Measurements from ENCODE around the gene TMC1. TPM values are rescaled to one million over a fixed set of nuclear protein-coding genes. Genes with fewer than 3 reads are reported as not detected.

The TMC1 gene
- total RNA-seq, 1 donor from 2014 or later = not detected

- Mint-ChIP-seq H3K4me3 (ENCODE audit: low read depth) (no peak overlapping the region), H3K36me3 (ENCODE audit: low read depth) (no peaks in the 10 kb centered on the region), H3K4me1 (ENCODE audit: low read depth) (peaks cover 19% of the 10 kb centered on the region), H3K27ac (no peak overlapping the region), H3K27me3 (ENCODE audit: low read depth) (no peaks in the 10 kb centered on the region), H3K9me3 (no peaks in the 10 kb centered on the region)
- no peak for DNase-seq (ENCODE audit: low spot score)
- intact Hi-C loops (cut with micrococcal nuclease) = no loop called here
Measured at GRCh38 chr9:72560086-72560485, 38.7 kb downstream of the TMC1 start.

DNA sequence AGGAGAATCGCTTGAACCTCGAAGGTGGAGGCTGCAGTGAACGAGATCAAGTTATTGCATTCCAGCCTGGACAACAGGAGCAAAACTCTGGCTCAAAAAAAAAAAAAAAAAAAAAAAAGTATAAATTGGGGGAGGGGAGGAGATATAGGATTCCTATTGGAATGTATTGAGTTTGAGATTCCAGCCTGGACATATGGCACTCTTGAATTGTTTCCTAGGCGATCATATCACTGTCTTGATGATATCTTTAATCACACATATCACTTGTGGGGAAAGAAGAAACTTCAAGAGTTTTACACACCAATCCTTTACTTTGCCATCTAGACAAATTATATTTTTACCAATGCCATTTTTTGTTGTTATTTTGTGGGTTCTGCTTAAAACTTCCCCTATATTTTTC lies 42.4 kb downstream of the TMC1 start:
- intact Hi-C loops (cut with micrococcal nuclease) = no loop called here
- Mint-ChIP-seq H3K27me3 (ENCODE audit: low read depth) (no peaks in the 10 kb centered on the region), H3K36me3 (ENCODE audit: low read depth) (no peaks in the 10 kb centered on the region), H3K4me1 (ENCODE audit: low read depth) (peaks cover 4% of the 10 kb centered on the region), H3K4me3 (ENCODE audit: low read depth) (no peak overlapping the region), H3K27ac (no peak overlapping the region), H3K9me3 (peaks cover 7% of the 10 kb centered on the region)
- no peak for DNase-seq (ENCODE audit: low spot score)

- H3K9me3 Mint-ChIP-seq = peaks cover 7% of the 10 kb centered on the region
- peaks cover 5% of the 10 kb centered on the region for H3K27me3 Mint-ChIP-seq (ENCODE audit: low read depth)
- peaks cover 4% of the 10 kb centered on the region for H3K4me1 Mint-ChIP-seq (ENCODE audit: low read depth)
- DNase-seq (ENCODE audit: low spot score) = no peak
- H3K36me3 Mint-ChIP-seq (ENCODE audit: low read depth) = no peaks in the 10 kb centered on the region
- no peak overlapping the region for H3K27ac Mint-ChIP-seq
- no peak overlapping the region for H3K4me3 Mint-ChIP-seq (ENCODE audit: low read depth)
- intact Hi-C loops (cut with micrococcal nuclease) = no loop called here
Measured at GRCh38 chr9:72564479-72565281, 43.3 kb downstream of the TMC1 start.

- no peaks in the 10 kb centered on the region for H3K36me3 Mint-ChIP-seq (ENCODE audit: low read depth)
- no peak for DNase-seq (ENCODE audit: low spot score)
- intact Hi-C loops (cut with micrococcal nuclease) = no loop called here
- H3K9me3 Mint-ChIP-seq = peaks cover 7% of the 10 kb centered on the region
- H3K27ac Mint-ChIP-seq = no peak overlapping the region
- H3K27me3 Mint-ChIP-seq (ENCODE audit: low read depth) = peaks cover 7% of the 10 kb centered on the region
- H3K4me1 Mint-ChIP-seq (ENCODE audit: low read depth) = peaks cover 4% of the 10 kb centered on the region
- H3K4me3 Mint-ChIP-seq (ENCODE audit: low read depth) = no peak overlapping the region
Measured at GRCh38 chr9:72565535-72565934, 44.1 kb downstream of the TMC1 start.

DNA sequence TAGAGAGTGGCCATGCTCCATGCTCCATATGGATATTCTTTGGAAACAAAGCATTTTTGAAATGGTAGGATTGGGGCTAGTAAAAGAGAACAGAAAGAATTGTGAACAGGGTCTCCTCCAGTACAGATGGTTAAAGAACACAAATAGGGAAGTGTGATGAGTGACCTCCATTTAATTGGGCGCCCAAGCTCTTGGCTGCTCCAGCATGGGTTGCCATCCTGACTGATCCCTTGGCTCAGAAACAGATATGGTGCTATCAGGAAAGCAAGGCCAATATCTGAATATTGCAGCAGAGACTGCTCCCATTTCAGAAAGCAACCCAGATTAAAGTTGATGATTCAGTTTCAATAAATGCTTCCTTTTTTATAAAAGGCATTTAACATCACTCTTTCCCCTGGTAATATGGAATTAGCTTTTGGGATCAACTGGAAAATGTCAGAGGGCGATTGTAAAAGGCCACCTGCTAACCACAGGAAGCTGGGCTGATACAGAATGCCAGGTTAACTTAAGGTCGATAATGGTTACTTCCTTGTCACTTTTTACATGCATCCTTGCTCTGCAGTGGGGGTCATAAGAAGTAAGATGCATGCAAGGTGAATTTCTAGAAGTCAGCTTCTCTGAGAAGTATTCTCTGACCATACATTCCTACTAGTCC lies 52.9 kb downstream of the TMC1 start:
- Mint-ChIP-seq H3K27me3 (ENCODE audit: low read depth) (peaks cover 8% of the 10 kb centered on the region), H3K9me3 (no peaks in the 10 kb centered on the region), H3K4me1 (ENCODE audit: low read depth) (peaks cover 13% of the 10 kb centered on the region), H3K36me3 (ENCODE audit: low read depth) (no peaks in the 10 kb centered on the region), H3K4me3 (ENCODE audit: low read depth) (no peak overlapping the region), H3K27ac (no peak overlapping the region)
- no peak for DNase-seq (ENCODE audit: low spot score)
- intact Hi-C loops (cut with micrococcal nuclease) = no loop called here

- intact Hi-C loops (cut with micrococcal nuclease) = no loop called here
- Mint-ChIP-seq H3K36me3 (ENCODE audit: low read depth) (no peaks in the 10 kb centered on the region), H3K27me3 (ENCODE audit: low read depth) (peaks cover 2% of the 10 kb centered on the region)
Measured at GRCh38 chr9:72575666-72576065, 54.3 kb downstream of the TMC1 start.

DNA sequence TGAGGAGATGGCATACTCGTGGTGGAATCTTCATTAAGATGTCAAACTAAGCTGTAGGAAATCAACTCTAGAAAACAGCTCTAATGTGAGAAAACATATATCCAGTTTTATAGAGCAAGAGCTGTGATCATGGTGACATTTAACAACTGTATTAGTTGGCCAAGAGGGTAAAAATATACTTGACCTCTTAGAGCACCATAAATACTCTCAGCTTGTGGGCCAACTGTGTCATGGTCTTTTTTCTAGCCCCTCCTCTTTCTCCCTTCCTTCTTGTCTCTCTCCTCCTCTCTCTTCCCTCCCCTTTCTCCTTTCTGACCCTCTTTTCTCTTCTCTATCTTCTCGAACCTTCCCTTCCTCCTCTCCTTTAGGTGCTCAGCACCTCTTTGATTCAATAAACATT lies 54.7 kb downstream of the TMC1 start:
- intact Hi-C loops (cut with micrococcal nuclease) = no loop called here
- no peaks in the 10 kb centered on the region for H3K36me3 Mint-ChIP-seq (ENCODE audit: low read depth)
- no peaks in the 10 kb centered on the region for H3K9me3 Mint-ChIP-seq
- peaks cover 2% of the 10 kb centered on the region for H3K27me3 Mint-ChIP-seq (ENCODE audit: low read depth)
- H3K27ac Mint-ChIP-seq = no peak overlapping the region
- DNase-seq (ENCODE audit: low spot score) = no peak
- no peak overlapping the region for H3K4me3 Mint-ChIP-seq (ENCODE audit: low read depth)
- peaks cover 22% of the 10 kb centered on the region for H3K4me1 Mint-ChIP-seq (ENCODE audit: low read depth)

More at GRCh38 chr9:72575666-72576065, 54.3 kb downstream of the TMC1 start:
- no peak overlapping the region for H3K4me3 Mint-ChIP-seq (ENCODE audit: low read depth)
- no peak overlapping the region for H3K27ac Mint-ChIP-seq
- no peak for DNase-seq (ENCODE audit: low spot score)
- H3K4me1 Mint-ChIP-seq (ENCODE audit: low read depth) = peaks cover 21% of the 10 kb centered on the region
- H3K9me3 Mint-ChIP-seq = no peaks in the 10 kb centered on the region

DNA sequence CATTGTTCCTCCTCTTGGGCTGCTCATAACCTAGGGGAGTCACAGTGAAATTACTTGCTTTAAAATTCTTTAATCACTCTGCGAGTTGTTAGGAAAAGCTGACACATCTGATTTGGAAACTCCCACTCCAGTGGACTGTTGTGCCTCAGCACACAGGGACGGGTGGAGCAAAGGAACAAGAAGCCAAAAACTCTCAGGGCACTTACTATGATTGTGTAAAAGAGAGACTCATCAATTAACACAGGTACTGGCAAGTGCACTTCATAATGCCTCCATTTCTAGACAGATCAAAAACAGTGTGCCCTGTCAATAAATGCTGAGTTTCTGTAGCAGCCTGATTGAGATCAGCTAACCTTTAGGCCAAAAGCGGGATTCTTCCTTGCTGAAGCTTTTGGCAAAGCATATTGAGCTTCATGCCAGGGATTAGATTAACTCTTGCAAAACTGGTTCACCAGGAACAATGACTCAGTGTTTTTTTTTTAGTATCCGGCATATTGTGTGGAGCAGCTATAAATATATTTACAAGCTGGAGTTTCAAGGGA lies 55.9 kb downstream of the TMC1 start:
- H3K4me3 Mint-ChIP-seq (ENCODE audit: low read depth) = no peak overlapping the region
- intact Hi-C loops (cut with micrococcal nuclease) = no loop called here
- no peak overlapping the region for H3K27ac Mint-ChIP-seq
- H3K27me3 Mint-ChIP-seq (ENCODE audit: low read depth) = peaks cover 2% of the 10 kb centered on the region
- peaks cover 31% of the 10 kb centered on the region for H3K4me1 Mint-ChIP-seq (ENCODE audit: low read depth)
- H3K9me3 Mint-ChIP-seq = no peaks in the 10 kb centered on the region
- DNase-seq (ENCODE audit: low spot score) = no peak
- no peaks in the 10 kb centered on the region for H3K36me3 Mint-ChIP-seq (ENCODE audit: low read depth)

DNA sequence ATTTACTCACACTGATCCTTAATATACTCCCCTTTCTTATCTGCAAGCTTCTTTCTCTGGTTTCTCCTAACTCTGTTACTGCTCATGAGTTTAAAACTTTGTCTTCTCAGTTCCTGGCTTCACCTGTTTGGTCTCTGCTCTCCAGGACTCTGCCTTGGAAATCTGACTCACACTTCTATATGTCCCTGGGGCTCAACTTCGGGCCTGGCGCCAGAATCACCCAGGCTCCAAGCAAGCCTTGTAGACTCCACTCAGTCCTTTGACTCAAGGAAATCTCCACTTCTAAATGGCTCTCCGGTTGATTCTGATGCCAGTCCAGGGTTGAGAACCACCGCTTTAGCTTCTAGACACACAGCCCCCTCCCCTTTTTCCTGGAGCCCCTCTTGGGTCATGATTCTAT lies 57.8 kb downstream of the TMC1 start:
- Mint-ChIP-seq H3K4me1 (ENCODE audit: low read depth) (peaks cover 43% of the 10 kb centered on the region), H3K27me3 (ENCODE audit: low read depth) (no peaks in the 10 kb centered on the region), H3K36me3 (ENCODE audit: low read depth) (no peaks in the 10 kb centered on the region), H3K27ac (no peak overlapping the region), H3K4me3 (ENCODE audit: low read depth) (no peak overlapping the region), H3K9me3 (no peaks in the 10 kb centered on the region)
- no peak for DNase-seq (ENCODE audit: low spot score)
- intact Hi-C loops (cut with micrococcal nuclease) = no loop called here

DNA sequence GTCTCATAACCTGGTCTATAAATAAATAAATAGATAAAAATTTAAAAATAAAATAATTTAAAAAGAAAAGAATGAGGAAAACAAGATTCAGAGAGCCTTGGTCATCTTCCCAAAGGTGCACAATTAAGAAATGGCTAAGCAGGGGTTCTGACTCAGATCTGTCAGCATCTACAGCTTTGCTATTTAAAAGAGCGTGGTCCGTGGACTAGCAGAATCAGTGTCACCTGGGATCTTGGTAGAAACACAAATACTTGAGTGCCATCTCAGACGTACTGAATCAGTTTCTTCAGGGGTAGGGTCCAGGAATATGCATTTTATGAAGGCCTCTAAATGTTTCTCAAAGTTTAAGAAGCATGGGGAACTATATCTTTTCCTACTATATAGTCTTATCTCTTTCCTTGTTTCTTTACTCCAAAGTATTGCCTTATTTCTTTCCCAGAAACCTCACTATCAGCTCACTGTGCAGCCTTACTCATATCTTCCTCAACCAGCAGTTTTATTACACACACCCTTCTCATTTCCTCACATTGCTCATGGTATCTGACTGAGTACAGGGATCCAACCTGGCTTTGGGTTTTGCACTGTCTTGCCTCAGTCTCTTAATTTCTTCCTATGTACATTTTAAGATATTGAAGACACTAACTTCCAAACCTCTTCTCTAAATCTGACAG lies 58.6 kb downstream of the TMC1 start:
- Mint-ChIP-seq H3K9me3 (no peaks in the 10 kb centered on the region), H3K27me3 (ENCODE audit: low read depth) (no peaks in the 10 kb centered on the region), H3K4me1 (ENCODE audit: low read depth) (peaks cover 41% of the 10 kb centered on the region), H3K36me3 (ENCODE audit: low read depth) (no peaks in the 10 kb centered on the region), H3K27ac (peak overlapping the region; percentile 26), H3K4me3 (ENCODE audit: low read depth) (no peak overlapping the region)
- no peak for DNase-seq (ENCODE audit: low spot score)
- intact Hi-C loops (cut with micrococcal nuclease) = loop anchor here (2.0 kb wide), 1 partner anchor 23 kb away; no protein-coding TSS in a partner anchor

DNA sequence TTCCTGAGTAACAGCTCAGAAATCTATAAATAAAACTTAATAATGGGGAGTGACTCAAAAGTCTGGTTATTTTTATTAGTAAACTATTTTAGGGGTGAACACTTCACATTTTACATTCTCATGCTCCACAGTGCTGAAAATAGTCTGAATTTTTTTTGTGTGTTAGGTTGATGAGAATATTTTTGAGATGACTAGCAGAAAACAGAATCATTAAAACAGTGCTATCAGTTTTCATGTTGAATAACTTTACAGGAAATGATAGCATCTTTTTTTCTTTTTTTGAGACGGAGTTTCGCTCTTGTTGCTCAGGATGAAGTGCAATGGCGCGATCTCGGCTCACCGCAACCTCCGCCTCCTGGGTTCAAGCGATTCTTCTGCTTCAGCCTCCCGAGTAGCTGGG lies 60.3 kb downstream of the TMC1 start:
- intact Hi-C loops (cut with micrococcal nuclease) = loop anchor here (2.0 kb wide), 1 partner anchor 25 kb away; no protein-coding TSS in a partner anchor
- H3K4me1 Mint-ChIP-seq (ENCODE audit: low read depth) = peaks cover 48% of the 10 kb centered on the region
- H3K27me3 Mint-ChIP-seq (ENCODE audit: low read depth) = no peaks in the 10 kb centered on the region
- no peak overlapping the region for H3K27ac Mint-ChIP-seq
- no peaks in the 10 kb centered on the region for H3K9me3 Mint-ChIP-seq
- DNase-seq (ENCODE audit: low spot score) = no peak
- H3K4me3 Mint-ChIP-seq (ENCODE audit: low read depth) = no peak overlapping the region
- no peaks in the 10 kb centered on the region for H3K36me3 Mint-ChIP-seq (ENCODE audit: low read depth)

- H3K9me3 Mint-ChIP-seq = no peaks in the 10 kb centered on the region
- no peak overlapping the region for H3K27ac Mint-ChIP-seq
- no peak for DNase-seq (ENCODE audit: low spot score)
- H3K27me3 Mint-ChIP-seq (ENCODE audit: low read depth) = no peaks in the 10 kb centered on the region
- no peak overlapping the region for H3K4me3 Mint-ChIP-seq (ENCODE audit: low read depth)
- H3K36me3 Mint-ChIP-seq (ENCODE audit: low read depth) = no peaks in the 10 kb centered on the region
- intact Hi-C loops (cut with micrococcal nuclease) = no loop called here
- H3K4me1 Mint-ChIP-seq (ENCODE audit: low read depth) = peaks cover 51% of the 10 kb centered on the region
Measured at GRCh38 chr9:72583370-72583769, 62.0 kb downstream of the TMC1 start.

Data from activated T-helper 2 cell treated with anti-CD3 and anti-CD28 coated beads, Interferon-gamma antibody, Interleukin-2, Interleukin-4, amounts not matched to agents 10 μg/mL and 5 μg/mL and 100 μg/mL, durations not matched to agents 14 hours and 24 hours and 36 hours (primary cell).